Measurements from ENCODE around the gene SLC6A13.

SLC6A13 gene

GRCh38 chr12:213527-213932, 49.1 kb downstream of the SLC6A13 start:
- DNase-seq = no peak

GRCh38 chr12:212715-213526, 49.7 kb downstream of the SLC6A13 start:
- DNase-seq = no peak

- DNase-seq = no peak
Observed at GRCh38 chr12:212415-212714, 50.3 kb downstream of the SLC6A13 start.

GRCh38 chr12:211639-212414, 50.8 kb downstream of the SLC6A13 start:
- DNase-seq = no peak

GRCh38 chr12:211142-211465, 51.5 kb downstream of the SLC6A13 start:
- no peak for DNase-seq

GRCh38 chr12:210277-211141, 52.1 kb downstream of the SLC6A13 start:
- DNase-seq = no peak

GRCh38 chr12:209851-210250, 52.8 kb downstream of the SLC6A13 start:
- DNase-seq = no peak

- DNase-seq = no peak
Observed at GRCh38 chr12:209246-209645, 53.4 kb downstream of the SLC6A13 start.

GRCh38 chr12:208813-209212, 53.8 kb downstream of the SLC6A13 start:
- no peak for DNase-seq

GRCh38 chr12:207804-208203, 54.8 kb downstream of the SLC6A13 start:
- no peak for DNase-seq

- DNase-seq = no peak
Observed at GRCh38 chr12:206746-207440, 55.7 kb downstream of the SLC6A13 start.

GRCh38 chr12:205026-205425, 57.6 kb downstream of the SLC6A13 start:
- no peak for DNase-seq

- no peak for DNase-seq
Observed at GRCh38 chr12:204261-204678, 58.4 kb downstream of the SLC6A13 start.

GRCh38 chr12:203462-204260, 59.0 kb downstream of the SLC6A13 start:
- DNase-seq = peak; percentile 40

- no peak for DNase-seq
Observed at GRCh38 chr12:203074-203461, 59.6 kb downstream of the SLC6A13 start.

GRCh38 chr12:202081-202731, 60.4 kb downstream of the SLC6A13 start:
- DNase-seq = peak; percentile 58

GRCh38 chr12:201361-201760, 61.3 kb downstream of the SLC6A13 start:
- DNase-seq = no peak

GRCh38 chr12:198705-199104, 63.9 kb downstream of the SLC6A13 start:
- no peak for DNase-seq

- no peak for DNase-seq
Observed at GRCh38 chr12:197911-198695, 64.5 kb downstream of the SLC6A13 start.

- no peak for DNase-seq
Observed at GRCh38 chr12:197347-197746, 65.3 kb downstream of the SLC6A13 start.

- DNase-seq = no peak
Observed at GRCh38 chr12:196436-196835, 66.2 kb downstream of the SLC6A13 start.

Measured in NCI-H1105 treated with DMSO at 0.1 percent for 48 hours (cell line).